DMS 273 treated with DMSO at 0.1 percent for 48 hours (cell line): ENCODE results near the gene NT5DC1.

ENCODE experiments used
- DNase-seq: peaks from one replicate; lab custom pipeline; 2025; lab: John Stamatoyannopoulos, UW

Gene NT5DC1

GRCh38 chr6:116246089-116246488 is 145.4 kb downstream of the NT5DC1 start:
- no peak for DNase-seq

GRCh38 chr6:116247285-116247684 is 146.6 kb downstream of the NT5DC1 start:
- no peak for DNase-seq

GRCh38 chr6:116248577-116248976 is 147.9 kb downstream of the NT5DC1 start:
- DNase-seq: no peak

DNA sequence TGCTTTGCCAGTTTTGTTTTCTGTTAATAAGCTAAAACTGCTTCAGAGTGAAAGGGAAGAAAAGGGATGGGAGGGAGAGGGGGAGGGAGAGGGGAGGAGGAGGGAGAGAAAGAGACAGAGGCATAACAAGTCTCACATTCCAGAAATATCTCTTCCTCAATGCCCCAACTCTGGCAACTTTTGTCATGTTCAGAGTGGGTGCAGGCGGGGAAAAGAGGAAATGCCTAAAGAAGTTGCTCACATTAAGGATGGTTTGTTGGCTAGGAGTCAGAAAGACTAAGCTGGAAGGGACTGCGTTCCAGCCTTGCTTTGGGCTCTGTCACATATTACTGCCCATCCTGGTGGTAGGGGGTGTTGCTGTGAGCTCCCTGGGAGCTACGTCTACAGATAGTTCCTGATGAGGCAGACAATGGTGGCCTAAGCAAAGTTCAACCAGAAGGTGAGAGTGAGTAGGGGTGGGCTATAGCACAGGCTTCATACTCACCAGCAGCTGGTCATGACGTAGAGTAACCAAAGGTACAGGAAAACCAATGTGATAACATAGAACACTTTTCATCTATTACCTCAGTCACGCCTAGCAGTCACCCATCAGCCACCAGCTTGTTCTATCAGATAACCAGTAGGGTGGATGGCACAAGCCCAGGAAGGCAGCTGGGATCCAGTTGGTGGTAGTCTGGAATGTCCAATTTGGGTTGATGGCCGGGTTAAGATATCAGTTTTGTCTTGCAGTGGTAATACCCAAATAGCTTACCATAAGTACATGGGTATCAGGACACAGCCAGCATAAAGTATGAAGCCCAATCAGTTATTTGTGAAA is 151.1 kb downstream of the NT5DC1 start:
- no peak for DNase-seq

DNA sequence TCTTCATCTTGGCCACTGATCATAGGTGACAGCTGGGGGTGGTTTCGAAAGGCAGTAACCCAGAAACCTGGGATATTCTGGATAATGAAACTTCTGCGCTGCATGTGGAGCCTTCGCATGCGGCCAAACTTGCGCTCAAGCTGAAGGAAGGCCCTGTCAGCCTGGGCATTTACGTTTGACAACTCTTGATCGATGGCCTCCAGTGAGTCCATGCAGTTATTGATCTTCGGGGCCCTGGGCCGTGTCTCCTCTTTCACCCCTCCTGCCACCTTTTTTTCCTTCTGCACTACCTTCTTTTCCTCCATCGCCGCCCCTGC is 152.5 kb downstream of the NT5DC1 start:
- DNase-seq: no peak

DNA sequence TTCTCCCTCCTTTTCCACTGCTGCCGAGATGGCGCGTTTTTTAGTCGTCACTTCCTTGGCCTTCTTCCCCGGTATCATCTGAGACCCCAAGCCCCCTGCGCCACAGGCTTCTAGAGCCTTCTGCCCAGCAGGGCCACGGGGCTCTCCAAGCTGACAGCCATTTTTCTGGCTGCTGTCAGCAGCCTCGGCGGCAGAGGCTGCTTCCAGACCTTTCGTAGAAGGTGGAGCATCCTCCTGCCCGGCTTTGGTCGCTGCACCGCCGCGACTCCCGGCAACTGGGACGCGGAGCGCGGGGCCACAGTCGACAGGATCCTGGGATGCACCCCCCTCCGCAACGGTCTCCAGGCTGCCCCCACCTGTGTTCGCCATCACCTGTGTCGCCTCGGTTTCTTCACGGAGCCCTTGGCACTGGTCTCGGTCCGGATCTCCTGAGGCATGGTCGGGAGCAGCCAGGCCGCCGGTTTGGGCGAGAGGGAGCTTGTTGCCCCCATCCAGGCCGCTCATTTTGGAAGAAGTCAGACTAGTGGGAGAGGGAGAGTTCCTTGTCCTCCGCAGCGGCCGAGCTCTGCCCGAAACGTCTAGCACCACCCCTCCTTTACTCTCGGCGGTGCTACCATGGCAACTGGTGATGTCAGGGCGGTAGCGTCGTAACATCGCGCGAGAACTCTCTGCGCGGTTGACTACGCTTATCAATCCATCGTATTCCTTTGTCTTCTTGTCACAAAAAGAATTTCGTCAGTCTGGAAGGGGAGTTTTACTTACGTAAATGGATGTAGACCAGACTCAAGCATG is 153.0 kb downstream of the NT5DC1 start, which contains the start of gene TSPYL4:
Gene TSPYL4 (minus strand): TSS at position 571 of the 792 bp plus-strand sequence. CDS start 67 bp downstream, at position 504.
- DNase-seq: peak; percentile 91

GRCh38 chr6:116254297-116255056 is 153.8 kb downstream of the NT5DC1 start:
- no peak for DNase-seq

- no peak for DNase-seq
These were observed 154.7 kb downstream of the NT5DC1 start for GRCh38 chr6:116255246-116255800.

DNA sequence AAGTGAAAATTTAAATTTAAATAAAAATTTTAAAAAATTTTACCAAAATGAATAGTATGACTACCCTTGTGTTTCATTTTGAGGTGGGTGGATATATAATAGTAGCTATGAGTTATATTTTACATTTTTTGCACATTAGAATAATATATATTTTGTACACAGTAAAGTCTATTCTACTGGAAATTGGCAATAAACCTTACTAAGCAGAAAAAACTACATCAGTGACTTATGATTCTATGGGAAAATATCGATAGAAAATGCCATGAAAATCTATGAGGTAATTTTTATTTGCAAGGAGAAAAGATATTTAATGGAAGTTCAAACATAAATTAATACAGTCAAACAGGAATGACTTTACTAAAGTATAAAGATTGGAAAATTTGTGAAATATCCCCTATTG is 156.0 kb downstream of the NT5DC1 start:
- no peak for DNase-seq

GRCh38 chr6:116258520-116258919 is 157.9 kb downstream of the NT5DC1 start:
- DNase-seq: no peak

GRCh38 chr6:116263353-116263752 is 162.7 kb downstream of the NT5DC1 start:
- no peak for DNase-seq

DNA sequence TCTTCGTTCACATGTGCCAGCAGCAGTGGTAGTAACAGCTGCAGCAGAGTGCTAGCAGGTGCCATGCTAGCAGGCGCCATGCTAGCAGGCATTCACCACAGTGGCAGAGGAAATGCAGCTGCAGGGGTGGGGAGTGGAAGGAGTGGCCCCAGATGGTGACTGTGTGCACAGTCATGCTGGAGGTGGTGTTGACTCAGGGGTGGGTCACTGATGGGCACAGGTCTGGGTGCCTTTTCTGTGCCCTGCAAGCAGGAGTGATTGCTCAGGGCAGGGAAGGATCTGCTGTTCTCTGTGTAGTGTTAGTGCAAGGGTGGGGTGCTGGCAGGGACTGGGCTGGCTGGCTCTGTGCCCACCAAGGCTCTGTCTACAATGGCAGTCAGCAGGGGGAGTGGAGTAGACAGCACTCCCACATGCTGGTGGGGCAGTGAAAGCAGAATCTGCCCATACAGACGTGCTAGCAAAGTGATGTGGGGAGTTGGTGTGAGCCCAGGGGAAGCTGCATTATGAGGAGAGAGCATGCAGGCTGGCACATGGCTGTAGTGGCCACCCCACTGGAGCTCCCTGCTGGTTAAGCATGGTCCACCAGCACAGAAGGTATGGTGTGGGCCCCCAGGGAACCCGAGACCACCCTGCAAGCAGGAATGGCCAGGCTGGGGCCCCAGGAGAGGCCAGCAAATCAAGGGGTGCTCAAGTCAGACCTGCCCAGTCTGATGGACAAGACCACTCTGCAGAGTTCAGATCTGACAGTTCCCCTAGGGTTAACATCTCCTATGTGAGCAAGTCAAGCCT is 164.6 kb downstream of the NT5DC1 start:
- DNase-seq: no peak

GRCh38 chr6:116266803-116267202 is 166.2 kb downstream of the NT5DC1 start:
- no peak for DNase-seq

GRCh38 chr6:116267836-116268588 is 167.4 kb downstream of the NT5DC1 start:
- no peak for DNase-seq

GRCh38 chr6:116268589-116269293 is 168.1 kb downstream of the NT5DC1 start:
- DNase-seq: peak; percentile 83

GRCh38 chr6:116271149-116271708 is 170.6 kb downstream of the NT5DC1 start:
- no peak for DNase-seq

- no peak for DNase-seq
These were observed 176.5 kb downstream of the NT5DC1 start for GRCh38 chr6:116277124-116277523.

DNA sequence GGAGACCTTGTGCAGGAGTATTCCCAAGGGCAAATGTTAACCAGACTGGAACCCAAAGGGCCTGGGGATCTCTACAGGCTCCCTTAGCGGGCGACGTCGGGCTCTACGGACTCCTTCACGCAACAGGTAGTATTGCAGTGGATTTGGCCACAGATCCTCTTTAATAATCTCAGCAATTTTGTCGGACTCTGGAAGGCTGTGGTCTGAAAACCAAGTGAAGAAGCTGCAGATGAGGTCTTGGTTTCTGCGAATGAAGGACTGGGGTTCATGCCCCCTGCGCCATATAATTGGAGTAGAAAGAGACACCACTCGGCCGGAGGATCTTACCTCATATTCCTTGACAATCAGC is 177.8 kb downstream of the NT5DC1 start:
- no peak for DNase-seq

GRCh38 chr6:116278854-116279231 is 178.2 kb downstream of the NT5DC1 start:
- DNase-seq: no peak
